ENCODE measurements around the gene MYMX.

Gene MYMX

DNA sequence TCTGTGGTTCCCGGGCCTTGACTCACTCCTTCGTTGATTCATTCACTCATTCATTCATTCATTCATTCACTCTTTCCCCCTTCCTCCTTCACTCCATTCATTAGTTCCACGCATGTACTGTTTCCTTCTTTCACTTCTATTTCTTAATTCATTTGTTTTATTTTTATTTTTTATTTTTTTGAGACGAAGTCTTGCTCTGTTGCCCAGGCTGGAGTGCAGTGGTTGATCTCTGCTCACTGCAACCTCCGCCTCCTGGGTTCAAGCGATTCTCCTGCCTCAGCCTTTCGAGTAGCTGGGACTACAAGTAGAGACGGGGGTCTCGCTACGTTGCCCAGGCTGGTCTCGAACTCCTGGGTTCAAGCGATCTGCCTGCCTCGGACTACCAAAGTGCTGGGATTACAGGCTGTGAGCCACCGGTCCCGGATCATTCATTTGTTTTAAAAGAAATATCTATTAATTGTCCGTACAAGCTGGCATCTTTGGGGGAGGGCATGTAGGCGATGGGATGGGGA lies 49.1 kb downstream of the MYMX start:
- no peak for DNase-seq

DNA sequence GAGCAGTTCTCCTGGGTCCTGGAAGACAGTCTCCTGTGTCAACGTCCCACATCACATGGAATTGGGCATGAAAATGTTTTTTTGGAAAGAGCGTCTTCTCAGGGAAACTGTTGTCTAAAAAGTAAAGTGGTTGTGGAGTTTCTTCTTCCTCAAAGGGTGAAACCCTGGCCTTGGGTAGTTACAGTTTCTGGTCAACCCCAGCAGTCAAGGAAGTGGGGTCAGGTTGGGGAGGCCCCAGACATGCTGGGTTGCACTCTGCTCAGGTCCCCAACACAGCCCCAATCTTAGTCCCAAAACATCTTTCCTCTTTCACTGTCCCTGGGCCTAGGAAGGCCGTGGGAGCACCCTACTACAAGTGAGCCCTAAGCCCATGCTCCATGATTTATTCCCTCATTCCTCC lies 49.6 kb downstream of the MYMX start:
- DNase-seq, result no peak

DNA sequence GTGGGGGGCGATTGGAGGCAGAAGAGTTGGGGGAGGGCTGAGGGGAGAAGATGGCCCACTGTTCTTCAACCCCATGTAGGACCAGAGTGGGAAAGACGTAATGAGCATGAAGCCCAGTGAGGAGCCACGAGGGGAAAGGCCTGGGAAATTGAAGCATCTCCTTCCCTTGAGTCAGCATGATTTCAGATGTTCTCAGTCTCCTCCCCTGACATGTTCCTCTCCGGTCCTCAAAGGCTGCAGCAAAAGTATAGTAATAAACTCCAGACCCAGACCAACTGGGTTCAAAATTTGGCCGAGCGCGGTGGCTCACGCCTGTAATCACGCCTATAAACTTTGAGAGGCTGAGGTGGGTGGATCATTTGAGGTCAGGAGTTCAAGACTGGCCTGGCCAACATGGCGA lies 50.5 kb downstream of the MYMX start:
- DNase-seq, result no peak
